ENCODE measurements around the gene TELO2.

DNA sequence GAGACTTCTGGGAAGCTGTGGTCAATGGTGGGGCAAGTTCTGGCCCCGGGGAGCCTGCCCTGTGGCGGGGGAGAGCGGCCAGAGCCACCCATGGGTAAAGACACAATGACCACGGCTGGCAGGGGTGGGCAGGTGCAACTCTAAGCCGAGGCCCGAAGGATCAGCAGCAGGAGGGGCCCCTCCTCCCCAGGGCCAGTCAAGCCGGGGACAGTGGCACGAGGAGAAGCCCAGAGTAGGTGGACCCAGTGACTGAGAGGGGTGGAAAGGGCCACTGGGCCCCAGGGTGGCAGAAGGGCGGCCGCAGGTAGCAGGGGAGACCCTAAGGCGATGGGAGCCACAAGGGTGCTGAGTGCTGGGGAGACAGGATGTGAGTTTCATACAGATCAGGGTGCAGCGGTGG is 58.0 kb downstream of the TELO2 start:
- TF ChIP-seq, protein P1, sequence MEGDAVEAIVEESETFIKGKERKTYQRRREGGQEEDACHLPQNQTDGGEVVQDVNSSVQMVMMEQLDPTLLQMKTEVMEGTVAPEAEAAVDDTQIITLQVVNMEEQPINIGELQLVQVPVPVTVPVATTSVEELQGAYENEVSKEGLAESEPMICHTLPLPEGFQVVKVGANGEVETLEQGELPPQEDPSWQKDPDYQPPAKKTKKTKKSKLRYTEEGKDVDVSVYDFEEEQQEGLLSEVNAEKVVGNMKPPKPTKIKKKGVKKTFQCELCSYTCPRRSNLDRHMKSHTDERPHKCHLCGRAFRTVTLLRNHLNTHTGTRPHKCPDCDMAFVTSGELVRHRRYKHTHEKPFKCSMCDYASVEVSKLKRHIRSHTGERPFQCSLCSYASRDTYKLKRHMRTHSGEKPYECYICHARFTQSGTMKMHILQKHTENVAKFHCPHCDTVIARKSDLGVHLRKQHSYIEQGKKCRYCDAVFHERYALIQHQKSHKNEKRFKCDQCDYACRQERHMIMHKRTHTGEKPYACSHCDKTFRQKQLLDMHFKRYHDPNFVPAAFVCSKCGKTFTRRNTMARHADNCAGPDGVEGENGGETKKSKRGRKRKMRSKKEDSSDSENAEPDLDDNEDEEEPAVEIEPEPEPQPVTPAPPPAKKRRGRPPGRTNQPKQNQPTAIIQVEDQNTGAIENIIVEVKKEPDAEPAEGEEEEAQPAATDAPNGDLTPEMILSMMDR (IDR thresholded peaks at IDR 0.05): no peak
- TF ChIP-seq POLR2A (IDR thresholded peaks at IDR 0.05): no peak

Data from esophagus squamous epithelium (tissue), 4 donors.